Liver (tissue), 9 donors: ENCODE measurements around the gene FOXO1. TPM values are rescaled to one million over a fixed set of nuclear protein-coding genes. Genes with fewer than 3 reads are reported as not detected.
A peak's percentile ranks its signal among the peaks of the same experiment; 100 is the strongest.

Experiments
- DNase-seq: peaks from one replicate; pipeline ENCODE4 v3.0.0-alpha.2; 2017; ENCODE audit warnings: low spot score
- H3K27ac ChIP-seq, 2 donors: one replicate each; pipeline ENCODE4 v1.7.0; 2013; ENCODE audit warnings: inconsistent platforms in 2 of 2, low read length in 2 of 2, control low read depth in 1 of 2, low read depth in 1 of 2, mild to moderate bottlenecking in 1 of 2
- H3K27me3 ChIP-seq, 4 donors: one replicate each; pipeline versions ENCODE4 v1.6.1 to v1.7.0; 2013; ENCODE audit warnings: low read length in 3 of 4, inconsistent platforms in 1 of 4, mild to moderate bottlenecking in 1 of 4, moderate library complexity in 1 of 4; ENCODE audit not compliant: control insufficient read depth in 4 of 4, insufficient read depth in 4 of 4
- H3K36me3 ChIP-seq, 4 donors: one replicate each; pipeline versions ENCODE4 v1.6.1 to v1.7.0; 2013; ENCODE audit warnings: low read length in 3 of 4, mild to moderate bottlenecking in 3 of 4, low read depth in 1 of 4, moderate library complexity in 1 of 4; ENCODE audit not compliant: control insufficient read depth in 4 of 4, insufficient read depth in 3 of 4
- H3K4me1 ChIP-seq, 4 donors: one replicate each; pipeline versions ENCODE4 v1.6.1 to v1.7.0; 2013; ENCODE audit warnings: low read length in 3 of 4, mild to moderate bottlenecking in 3 of 4, moderate library complexity in 1 of 4; ENCODE audit not compliant: control insufficient read depth in 4 of 4, insufficient read depth in 4 of 4
- H3K4me3 ChIP-seq, 3 donors: one replicate each; pipeline versions ENCODE4 v1.6.1 to v1.7.0; 2013; ENCODE audit warnings: low read length in 3 of 3, control low read depth in 1 of 3, low read depth in 1 of 3, mild to moderate bottlenecking in 1 of 3
- H3K9ac ChIP-seq, 2 donors: one replicate each; pipeline ENCODE4 v1.7.0; 2013; ENCODE audit warnings: low read length in 2 of 2, mild to moderate bottlenecking in 2 of 2, moderate library complexity in 2 of 2, control low read depth in 1 of 2, low read depth in 1 of 2
- H3K9me3 ChIP-seq, 4 donors: one replicate each; pipeline versions ENCODE4 v1.6.1 to v1.7.0; 2013; ENCODE audit warnings: low read length in 3 of 4; ENCODE audit not compliant: control insufficient read depth in 4 of 4
- ATF3 ChIP-seq: IDR thresholded peaks from 2 replicates; pipeline ENCODE4 v1.6.1; 2016; ENCODE audit warnings: antibody characterized with exemption
- CTCF ChIP-seq: fragments of 150-350 bp; IDR thresholded peaks from 2 replicates; pipeline ENCODE4 v1.5.1; 2017; ENCODE audit warnings: improper control_type of control experiment, low read depth, low read length; ENCODE audit not compliant: missing input control
- EGR1 ChIP-seq, 2 donors: IDR thresholded peaks; 2 replicates each; pipeline ENCODE4 v1.6.1; 2016 to 2018; ENCODE audit warnings: antibody characterized with exemption in 2 of 2, low read depth in 2 of 2
- FOXA1 ChIP-seq: IDR thresholded peaks from 2 replicates; pipeline ENCODE4 v1.6.1; 2016; ENCODE audit warnings: antibody characterized with exemption
- FOXA2 ChIP-seq: IDR thresholded peaks from 2 replicates; pipeline ENCODE4 v1.6.1; 2016; ENCODE audit warnings: antibody characterized with exemption
- GABPA ChIP-seq, 2 donors: IDR thresholded peaks in 1 of 2; conservative IDR thresholded peaks in 1 of 2; 2 replicates each; pipeline ENCODE4 v1.6.1; 2016; ENCODE audit warnings: antibody characterized with exemption in 2 of 2, mild to moderate bottlenecking in 1 of 2, moderate library complexity in 1 of 2
- HNF4A ChIP-seq, 2 donors: conservative IDR thresholded peaks; 2 replicates each; pipeline ENCODE4 v1.6.1; 2016; ENCODE audit warnings: antibody characterized with exemption in 2 of 2, mild to moderate bottlenecking in 2 of 2
- HNF4G ChIP-seq: IDR thresholded peaks from 2 replicates; pipeline ENCODE4 v1.6.1; 2016; ENCODE audit warnings: antibody characterized with exemption
- JUND ChIP-seq, 2 donors: IDR thresholded peaks; 2 replicates each; pipeline ENCODE4 v1.6.1; 2016; ENCODE audit warnings: antibody characterized with exemption in 2 of 2
- MAX ChIP-seq: IDR thresholded peaks from 2 replicates; pipeline ENCODE4 v1.6.1; 2016; ENCODE audit warnings: antibody characterized with exemption
- NR2F2 ChIP-seq: IDR thresholded peaks from 2 replicates; pipeline ENCODE4 v1.6.1; 2016; ENCODE audit warnings: antibody characterized with exemption
- RAD21 ChIP-seq, 2 donors: IDR thresholded peaks; 2 replicates each; pipeline ENCODE4 v1.6.1; 2016; ENCODE audit warnings: antibody characterized with exemption in 2 of 2, mild to moderate bottlenecking in 2 of 2
- REST ChIP-seq: IDR thresholded peaks from 2 replicates; pipeline ENCODE4 v1.6.1; 2016; ENCODE audit warnings: antibody characterized with exemption, mild to moderate bottlenecking
- RXRA ChIP-seq, 2 donors: IDR thresholded peaks; 2 replicates each; pipeline ENCODE4 v1.6.1; 2017 to 2018; ENCODE audit warnings: antibody characterized with exemption in 2 of 2, mild to moderate bottlenecking in 1 of 2
- SP1 ChIP-seq: IDR thresholded peaks from 2 replicates; pipeline ENCODE4 v1.6.1; 2018; ENCODE audit warnings: antibody characterized with exemption, mild to moderate bottlenecking
- TAF1 ChIP-seq: conservative IDR thresholded peaks from 2 replicates; pipeline ENCODE4 v1.6.1; 2016; ENCODE audit warnings: antibody characterized with exemption, mild to moderate bottlenecking
- YY1 ChIP-seq: IDR thresholded peaks from 2 replicates; pipeline ENCODE4 v1.6.1; 2016; ENCODE audit warnings: antibody characterized with exemption, mild to moderate bottlenecking
- ZBTB33 ChIP-seq: IDR thresholded peaks from 2 replicates; pipeline ENCODE4 v1.6.1; 2016; ENCODE audit warnings: antibody characterized with exemption
- WGBS: extraction: QIAGEN DNeasy Blood & Tissue Kit; methylation state at CpG from one replicate; pipeline ENCODE4 v1.1.7; 2013; 5-methylcytosine and 5-hydroxymethylcytosine counted together
- polyA plus RNA-seq, 2 donors: library from polyadenylated mRNA; stranded (reverse) in 1 of 2; unstranded in 1 of 2; fragments of 200-250 nt in 1 of 2; fragments of >200 nt in 1 of 2; fragmentation: Nextera tagmentation in 1 of 2; extraction: Ambion mirVana in 1 of 2; gene quantifications; one replicate each; pipeline versions ENCODE4 v1.2.1 to v1.2.3, GENCODE V29; 2013 to 2015
- total RNA-seq, 2 donors: library from RNA; depleted of rRNA; stranded (reverse); fragments of >200 nt; gene quantifications; one replicate each; pipeline ENCODE4 v1.2.3, GENCODE V29; 2014
- donor health status: healthy.
- donor health status: healthy.
- donor health status: healthy.
- donor health status: healthy.
- donor health status: healthy.

The FOXO1 gene
- total and polyA plus RNA-seq, 4 donors: 5.4 to 23.6 (median 8.6) TPM

GRCh38 chr13:40564342-40565001 lies 102.0 kb downstream of the FOXO1 start:
- no peak for DNase-seq
- H3K27ac ChIP-seq: peak overlapping the region; percentile 50 to 68

More at GRCh38 chr13:40564342-40565001, 102.0 kb downstream of the FOXO1 start:
- TF ChIP-seq JUND (IDR thresholded peaks at IDR 0.05): no peak
- TF ChIP-seq NR2F2: no peak
- peak; percentile 55 to 81 for TF ChIP-seq RXRA (IDR thresholded peaks at IDR 0.05)
- TF ChIP-seq ZBTB33: no peak
- TF ChIP-seq YY1: no peak
- peak; percentile 45 for TF ChIP-seq SP1
- peak; percentile 27 to 61 for TF ChIP-seq RAD21 (IDR thresholded peaks at IDR 0.05)
- TF ChIP-seq GABPA (IDR thresholded peaks at IDR 0.05 in 1 of 2, conservative IDR thresholded peaks at IDR 0.05 in 1 of 2): no peak
- no peak for TF ChIP-seq ATF3
- no peak for TF ChIP-seq MAX
- TF ChIP-seq FOXA1: no peak
- peak; percentile 8 to 45 for TF ChIP-seq HNF4A (conservative IDR thresholded peaks at IDR 0.05)
- TF ChIP-seq CTCF: peak; percentile 36
- TF ChIP-seq HNF4G: no peak
- TF ChIP-seq TAF1: no peak
- no peak for TF ChIP-seq EGR1 (IDR thresholded peaks at IDR 0.05; ENCODE audit: low read depth in 2 of 2)
- TF ChIP-seq REST: no peak
- TF ChIP-seq FOXA2: no peak
- Histone ChIP-seq H3K9me3 (no peaks in the 10 kb centered on the region), H3K4me1 (peaks cover 22 to 50% (median 43%) of the 10 kb centered on the region in 4 donors), H3K4me3 (no peak overlapping the region), H3K9ac (no peak overlapping the region), H3K27me3 (no peaks in the 10 kb centered on the region), H3K36me3 (peaks cover 0 to 9% (median 6%) of the 10 kb centered on the region in 4 donors)
- WGBS: 36% methylated on average over 15 of the region's 15 CpGs
